ENCODE measurements around the gene TET3.

TET3 gene

GRCh38 chr2:73961823-73962615 is 22.7 kb upstream of the TET3 start:
- H3K36me3 ChIP-seq (replicated peaks): peaks cover 26% of the 10 kb centered on the region
- no peak for DNase-seq
- H3K27ac ChIP-seq: no peak overlapping the region
- no peak overlapping the region for H3K4me3 ChIP-seq (ENCODE audit: low read depth, low read length)
- TF ChIP-seq CTCF (IDR thresholded peaks at IDR 0.05; ENCODE audit: low read depth, low read length, missing control alignments): no peak
- in situ Hi-C loops (cut with HindIII; ENCODE audit: low pct_ligation_motif_present, low sequenced_read_pairs): no loop called here
- no peaks in the 10 kb centered on the region for H3K27me3 ChIP-seq (replicated peaks)

DNA sequence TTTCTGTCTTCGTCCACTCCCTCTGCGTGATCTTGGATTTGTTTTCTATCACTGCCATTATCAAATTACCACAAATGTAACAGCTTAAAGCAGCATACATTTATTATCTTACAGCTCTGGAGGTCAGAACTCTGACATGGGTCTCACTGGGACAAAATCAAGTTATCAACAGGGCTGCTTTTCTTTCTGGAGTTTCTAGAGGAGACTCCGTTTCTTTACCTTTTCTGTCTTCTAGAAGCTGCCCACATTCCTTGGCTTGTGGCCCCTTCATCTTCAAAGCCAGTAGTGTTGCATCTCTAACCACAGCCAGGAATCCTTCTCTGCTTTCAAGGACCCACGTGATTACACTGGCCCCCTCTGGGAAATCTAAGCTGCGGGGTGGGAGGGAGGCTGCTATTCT is 21.9 kb upstream of the TET3 start:
- no peak overlapping the region for H3K4me3 ChIP-seq (ENCODE audit: low read depth, low read length)
- H3K36me3 ChIP-seq (replicated peaks): peaks cover 21% of the 10 kb centered on the region
- TF ChIP-seq CTCF (IDR thresholded peaks at IDR 0.05; ENCODE audit: low read depth, low read length, missing control alignments): no peak
- H3K27me3 ChIP-seq (replicated peaks): no peaks in the 10 kb centered on the region
- H3K27ac ChIP-seq: no peak overlapping the region
- in situ Hi-C loops (cut with HindIII; ENCODE audit: low pct_ligation_motif_present, low sequenced_read_pairs): no loop called here
- no peak for DNase-seq

DNA sequence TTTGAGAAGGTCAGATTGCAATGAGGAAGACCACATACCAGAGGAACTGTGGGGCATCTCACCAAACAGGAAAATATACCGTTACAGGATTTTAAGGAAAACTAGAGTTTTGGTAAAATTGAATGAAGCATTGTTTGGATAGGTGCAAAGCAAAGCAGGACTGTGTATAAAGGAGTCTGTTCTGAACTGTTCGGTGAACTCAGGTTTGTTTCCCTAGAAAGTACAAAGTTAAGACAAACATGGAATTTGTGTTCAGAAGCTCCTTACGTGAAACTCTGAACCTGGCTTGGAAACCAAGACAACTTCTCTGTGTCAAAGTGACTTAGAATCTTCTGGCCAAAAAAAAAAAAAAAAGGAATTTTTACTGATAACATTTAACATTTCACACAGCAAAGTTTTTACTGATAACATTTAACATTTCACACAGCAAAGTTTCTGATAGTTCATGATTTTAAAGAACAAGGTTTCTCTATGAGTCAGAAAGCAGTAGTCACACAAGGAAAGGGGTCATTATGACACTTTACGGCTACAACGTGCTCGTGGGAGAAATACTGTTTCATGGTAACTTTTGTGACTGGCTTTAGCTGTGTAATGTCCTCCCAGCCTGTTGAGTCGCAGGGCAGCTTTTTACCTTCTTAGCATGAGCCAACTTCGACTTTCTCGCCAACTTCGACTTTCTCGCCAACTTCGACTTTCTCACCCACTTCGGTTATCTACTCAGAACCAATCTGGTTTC is 21.2 kb upstream of the TET3 start:
- no peak for DNase-seq
- H3K36me3 ChIP-seq (replicated peaks): peaks cover 15% of the 10 kb centered on the region
- no peaks in the 10 kb centered on the region for H3K27me3 ChIP-seq (replicated peaks)
- in situ Hi-C loops (cut with HindIII; ENCODE audit: low pct_ligation_motif_present, low sequenced_read_pairs): no loop called here
- no peak overlapping the region for H3K4me3 ChIP-seq (ENCODE audit: low read depth, low read length)
- H3K27ac ChIP-seq: no peak overlapping the region
- no peak for TF ChIP-seq CTCF (IDR thresholded peaks at IDR 0.05; ENCODE audit: low read depth, low read length, missing control alignments)

DNA sequence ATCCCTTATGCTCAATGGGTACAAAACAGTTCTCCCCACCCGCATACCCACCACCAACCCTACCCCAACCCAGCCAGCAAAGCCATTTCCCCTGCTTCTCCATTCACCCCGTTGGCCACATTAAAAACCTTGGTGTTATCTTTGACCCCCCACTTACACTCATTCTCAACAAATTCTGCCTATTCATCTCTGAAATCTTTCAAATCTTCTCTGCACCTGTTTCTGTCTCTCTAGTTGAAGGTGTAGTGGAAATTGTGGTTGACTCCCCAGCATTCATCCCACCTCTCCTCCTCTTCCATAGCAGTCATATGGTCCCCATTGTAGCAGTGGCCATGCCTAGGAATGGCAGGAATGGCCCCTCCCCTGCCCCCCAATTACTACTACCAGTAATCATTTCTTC is 20.5 kb upstream of the TET3 start:
- no peak overlapping the region for H3K4me3 ChIP-seq (ENCODE audit: low read depth, low read length)
- TF ChIP-seq CTCF (IDR thresholded peaks at IDR 0.05; ENCODE audit: low read depth, low read length, missing control alignments): no peak
- no peaks in the 10 kb centered on the region for H3K27me3 ChIP-seq (replicated peaks)
- no peak overlapping the region for H3K27ac ChIP-seq
- peaks cover 9% of the 10 kb centered on the region for H3K36me3 ChIP-seq (replicated peaks)
- no peak for DNase-seq
- in situ Hi-C loops (cut with HindIII; ENCODE audit: low pct_ligation_motif_present, low sequenced_read_pairs): no loop called here

- no peak overlapping the region for H3K4me3 ChIP-seq (ENCODE audit: low read depth, low read length)
- no peak for DNase-seq
- TF ChIP-seq CTCF (IDR thresholded peaks at IDR 0.05; ENCODE audit: low read depth, low read length, missing control alignments): no peak
- H3K27me3 ChIP-seq (replicated peaks): no peaks in the 10 kb centered on the region
- in situ Hi-C loops (cut with HindIII; ENCODE audit: low pct_ligation_motif_present, low sequenced_read_pairs): no loop called here
- peaks cover 2% of the 10 kb centered on the region for H3K36me3 ChIP-seq (replicated peaks)
- no peak overlapping the region for H3K27ac ChIP-seq
Observed at GRCh38 chr2:73965053-73965452, 19.7 kb upstream of the TET3 start.
